LHCN-M2 (cell line): ENCODE data around the gene SLC4A1AP. TPM values are rescaled to one million over a fixed set of nuclear protein-coding genes. Genes with fewer than 3 reads are reported as not detected.
"Not testable (repeated sequence)": the region's sequence is repeated elsewhere in the genome, so short reads cannot be mapped to it uniquely, and the experiment has no call there.

Experiments used
- DNase-seq: peaks from one replicate; pipeline ENCODE4 v3.0.0-alpha.2; 2012; ENCODE audit warnings: low read depth
- polyA plus RNA-seq: library from polyadenylated mRNA; unstranded; fragments of >200 nt; gene quantifications from one replicate; pipeline ENCODE4 v1.2.1, GENCODE V29; 2012; ENCODE audit warnings: missing spikeins
- total RNA-seq: library from RNA; depleted of rRNA; stranded (reverse); fragments of >200 nt; gene quantifications from 2 replicates; pipeline ENCODE4 v1.2.3, GENCODE V29; 2014; rRNA removed

SLC4A1AP gene, protein sequence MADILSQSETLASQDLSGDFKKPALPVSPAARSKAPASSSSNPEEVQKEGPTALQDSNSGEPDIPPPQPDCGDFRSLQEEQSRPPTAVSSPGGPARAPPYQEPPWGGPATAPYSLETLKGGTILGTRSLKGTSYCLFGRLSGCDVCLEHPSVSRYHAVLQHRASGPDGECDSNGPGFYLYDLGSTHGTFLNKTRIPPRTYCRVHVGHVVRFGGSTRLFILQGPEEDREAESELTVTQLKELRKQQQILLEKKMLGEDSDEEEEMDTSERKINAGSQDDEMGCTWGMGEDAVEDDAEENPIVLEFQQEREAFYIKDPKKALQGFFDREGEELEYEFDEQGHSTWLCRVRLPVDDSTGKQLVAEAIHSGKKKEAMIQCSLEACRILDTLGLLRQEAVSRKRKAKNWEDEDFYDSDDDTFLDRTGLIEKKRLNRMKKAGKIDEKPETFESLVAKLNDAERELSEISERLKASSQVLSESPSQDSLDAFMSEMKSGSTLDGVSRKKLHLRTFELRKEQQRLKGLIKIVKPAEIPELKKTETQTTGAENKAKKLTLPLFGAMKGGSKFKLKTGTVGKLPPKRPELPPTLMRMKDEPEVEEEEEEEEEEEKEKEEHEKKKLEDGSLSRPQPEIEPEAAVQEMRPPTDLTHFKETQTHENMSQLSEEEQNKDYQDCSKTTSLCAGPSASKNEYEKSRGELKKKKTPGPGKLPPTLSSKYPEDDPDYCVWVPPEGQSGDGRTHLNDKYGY
- 30.5 and 35.3 TPM in 2 replicates for total RNA-seq
- polyA plus RNA-seq = 14.7 TPM

DNA sequence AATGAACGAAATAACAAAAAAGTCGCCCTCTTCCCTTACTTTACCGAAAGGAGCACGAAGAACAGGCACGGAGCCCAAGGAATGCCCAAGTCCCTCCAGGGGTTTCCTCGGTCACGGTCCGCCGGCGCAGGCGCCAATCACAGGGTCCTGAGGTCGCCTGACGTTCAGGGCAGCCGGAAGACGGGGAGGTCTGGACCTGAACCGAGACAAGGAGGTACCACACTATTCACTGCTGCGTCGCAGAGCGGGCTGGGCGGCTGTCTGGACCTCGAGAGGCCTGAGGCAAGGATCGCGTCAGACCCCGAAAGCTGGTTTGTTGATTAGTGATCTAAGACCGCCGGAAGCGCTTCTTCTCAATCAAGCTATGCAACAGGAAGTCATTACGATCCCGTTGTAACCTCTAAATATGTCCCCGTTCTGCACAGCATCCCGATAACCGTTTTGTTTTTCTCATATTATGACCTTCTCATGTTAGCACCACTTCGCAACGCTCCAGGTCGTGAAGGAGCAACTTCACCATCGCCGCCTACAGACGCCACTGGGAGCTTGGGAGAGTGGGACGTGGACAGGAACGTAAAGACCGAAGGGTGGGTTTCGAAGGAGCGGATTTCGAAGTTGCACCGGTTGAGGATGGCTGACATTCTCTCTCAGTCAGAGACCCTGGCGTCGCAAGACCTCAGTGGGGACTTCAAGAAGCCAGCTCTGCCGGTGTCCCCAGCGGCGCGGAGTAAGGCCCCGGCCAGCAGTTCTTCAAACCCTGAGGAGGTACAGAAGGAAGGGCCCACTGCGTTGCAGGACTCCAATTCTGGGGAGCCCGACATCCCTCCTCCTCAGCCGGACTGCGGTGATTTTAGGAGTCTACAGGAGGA, at the start of gene SLC4A1AP, which contains the start of gene SUPT7L:
Gene SLC4A1AP, plus strand, starts transcription at position 605 of the 869 bp plus-strand sequence. Its CDS starts 26 bp downstream, at position 631.
Gene SUPT7L, minus strand, starts transcription at position 330 of the 869 bp plus-strand sequence. CDS start 1,422 bp downstream, outside the sequence.
- DNase-seq = peak; percentile 83

DNA sequence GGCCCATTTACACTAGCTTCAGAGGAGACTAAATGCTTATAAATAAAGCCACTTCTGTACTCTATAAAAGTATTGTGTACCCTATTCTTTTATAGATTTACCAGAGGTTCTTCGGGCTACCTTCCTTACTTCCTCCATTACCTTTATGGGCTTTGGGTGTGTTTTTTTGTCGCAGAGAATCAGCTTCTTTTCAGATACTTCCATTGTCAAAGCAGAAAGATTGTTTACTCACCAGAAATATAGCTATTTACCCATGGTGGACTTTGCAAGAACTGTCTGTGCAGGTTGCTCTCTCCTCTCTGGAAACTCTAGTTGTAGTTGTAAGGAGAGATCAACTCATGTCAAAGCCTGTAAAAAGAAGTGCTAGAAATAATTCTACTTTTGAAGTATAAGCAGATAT, 49.7 kb upstream of the SLC4A1AP start:
- DNase-seq = no peak

DNA sequence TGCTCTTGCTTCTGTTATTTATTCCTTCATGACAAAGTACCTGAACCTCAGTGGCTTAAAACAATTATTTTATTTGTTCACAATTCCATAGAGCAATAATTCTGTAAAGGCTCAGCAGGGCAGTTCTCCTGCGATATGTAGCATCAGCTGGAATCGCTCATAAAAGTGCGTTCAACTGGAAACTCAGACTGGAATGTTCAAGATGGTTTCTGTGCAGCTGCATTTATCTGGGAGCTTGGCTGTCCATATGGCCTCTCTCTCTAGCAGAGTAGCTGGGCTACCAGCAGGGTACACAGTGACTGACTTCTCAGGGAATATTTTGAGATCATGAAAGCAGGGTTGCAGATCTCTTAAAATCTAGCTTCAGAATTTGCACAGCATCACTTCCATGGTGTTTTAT, 48.4 kb upstream of the SLC4A1AP start:
- no peak for DNase-seq

DNA sequence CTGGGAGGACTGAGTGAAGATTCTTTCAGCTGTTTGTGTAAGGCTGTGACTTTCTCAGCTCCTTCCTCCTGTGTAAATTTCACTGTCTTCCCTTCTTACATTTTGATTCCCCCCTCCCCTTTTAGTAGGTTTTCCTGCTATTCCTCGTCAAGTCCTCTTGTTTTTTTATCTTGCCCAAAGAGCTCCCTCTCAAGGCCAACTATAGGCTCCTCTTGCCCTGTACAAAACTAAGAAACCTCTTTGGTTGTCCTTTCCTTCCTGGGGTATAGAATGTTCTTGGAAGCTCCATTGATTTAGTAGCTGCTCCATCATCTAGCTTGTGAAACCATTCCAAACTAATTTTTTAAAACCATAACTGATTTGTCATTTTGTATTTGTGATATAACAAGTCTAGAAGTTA, 42.2 kb upstream of the SLC4A1AP start:
- no peak for DNase-seq

DNA sequence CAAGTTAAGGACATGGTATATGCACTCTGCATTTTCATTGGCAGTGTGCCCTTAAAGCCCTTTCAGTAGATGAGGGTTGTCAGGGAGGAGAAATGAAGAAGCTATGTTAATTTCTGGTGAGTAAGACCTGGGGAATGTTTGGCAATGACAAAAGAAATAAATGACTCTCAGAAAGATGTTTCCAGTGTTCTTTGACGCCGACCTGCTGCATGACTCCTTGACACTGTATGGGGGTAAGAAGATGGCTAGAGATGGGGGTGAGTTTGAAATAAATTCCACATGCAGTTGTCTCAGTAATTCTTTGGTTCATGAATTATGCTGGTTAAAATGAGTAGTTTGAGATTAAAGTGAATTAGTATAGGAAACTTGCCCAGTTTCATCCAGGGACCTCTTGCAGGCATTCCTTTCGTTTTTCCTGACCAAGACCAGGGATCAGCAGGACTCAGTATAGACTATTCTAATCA, 40.7 kb upstream of the SLC4A1AP start:
- peak; percentile 69 for DNase-seq

DNA sequence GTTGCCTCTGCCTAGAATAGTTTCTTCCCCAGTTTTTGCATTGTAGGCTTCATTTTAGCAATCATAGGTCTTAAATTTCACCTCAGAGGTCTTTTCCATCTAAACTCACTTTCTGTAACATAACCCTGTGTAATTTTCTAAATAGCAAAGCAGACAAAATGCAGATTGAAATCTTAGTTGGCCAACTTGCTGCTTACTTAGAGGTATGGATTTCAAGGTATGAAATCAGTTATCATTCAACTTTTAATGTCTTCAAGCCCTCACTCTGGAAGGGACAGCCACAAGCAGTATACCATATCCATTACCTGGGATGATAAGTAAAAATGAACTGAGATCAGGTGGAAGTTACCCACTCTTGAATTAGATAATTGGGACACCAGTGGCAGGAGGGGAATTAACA, 38.7 kb upstream of the SLC4A1AP start:
- DNase-seq = no peak

DNA sequence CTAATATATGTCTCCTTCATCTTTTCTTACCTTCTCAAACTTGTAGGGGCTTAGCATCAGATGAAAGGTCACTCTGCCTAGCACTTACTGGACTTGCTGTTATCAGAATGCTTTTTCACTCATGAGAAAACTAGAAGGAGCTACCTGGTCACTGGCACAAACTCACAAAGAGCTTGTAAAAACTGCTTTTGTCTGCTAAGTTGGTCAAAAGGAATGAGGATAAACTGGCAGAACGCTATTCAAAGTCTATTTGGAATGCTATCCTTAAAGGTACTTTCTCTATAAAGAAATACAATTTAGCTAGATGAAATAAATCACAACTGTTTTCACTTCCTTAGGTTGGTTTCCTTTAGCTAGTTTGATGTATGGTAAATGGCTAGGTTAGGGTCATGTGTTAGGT, 37.4 kb upstream of the SLC4A1AP start:
- DNase-seq = not testable (repeated sequence)

DNA sequence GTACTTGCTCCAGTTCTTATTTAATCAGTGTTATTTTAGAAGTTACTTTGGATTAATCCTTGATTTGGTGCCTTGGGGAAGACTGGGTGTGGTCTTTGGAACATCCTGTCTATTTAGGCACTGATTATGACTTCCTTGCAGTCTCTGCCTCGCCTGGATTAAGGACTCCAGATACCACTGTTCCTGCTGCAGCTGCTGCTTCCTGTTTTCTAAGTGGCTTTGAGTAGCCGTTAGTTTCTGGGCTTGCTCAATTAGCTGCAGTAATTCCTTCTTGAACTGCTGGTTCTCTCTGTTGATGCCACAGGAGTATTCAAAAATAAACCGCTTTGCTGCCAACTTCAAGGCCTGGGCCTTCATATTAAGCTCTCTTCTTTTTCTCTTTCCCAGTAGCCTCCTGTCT, 36.8 kb upstream of the SLC4A1AP start:
- peak; percentile 76 for DNase-seq

DNA sequence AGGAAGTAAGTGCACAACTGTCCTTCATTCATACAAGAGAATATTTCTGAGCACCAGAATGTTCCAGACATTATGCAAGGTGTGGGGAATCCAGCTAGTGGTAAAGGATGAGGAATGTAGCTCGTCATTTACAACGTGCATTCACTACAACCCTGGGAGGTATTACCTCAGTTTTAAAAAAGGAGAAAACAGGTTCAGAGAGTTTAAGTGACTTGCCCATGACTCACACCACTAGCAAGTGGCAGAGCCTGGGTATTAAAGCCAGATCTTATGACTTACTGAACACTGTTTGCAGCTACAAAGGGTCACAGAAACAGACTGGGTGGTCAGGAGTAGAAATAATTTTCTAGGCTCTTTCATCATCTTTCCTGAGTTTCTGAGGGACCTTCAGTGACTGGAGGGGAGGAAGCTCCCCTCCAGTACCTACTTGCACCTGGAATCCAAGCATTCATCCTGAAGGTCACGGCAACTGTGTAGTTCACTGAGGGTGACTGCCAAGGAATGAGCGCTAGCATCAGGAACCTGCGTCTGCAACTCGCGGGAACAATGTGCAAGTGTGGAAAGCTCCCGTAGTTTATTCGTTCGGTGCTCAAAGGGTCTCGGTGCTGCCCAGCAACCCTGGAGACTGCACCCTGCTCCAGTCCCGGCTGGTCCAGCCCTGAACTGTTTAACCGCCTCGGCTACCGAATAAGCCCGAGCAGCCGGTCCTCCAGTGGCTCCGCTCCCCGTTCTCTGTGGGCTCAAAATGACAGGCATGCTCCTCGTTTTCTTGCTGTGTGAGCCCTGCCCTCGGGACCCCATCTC, 35.5 kb upstream of the SLC4A1AP start:
- peak; percentile 89 for DNase-seq

DNA sequence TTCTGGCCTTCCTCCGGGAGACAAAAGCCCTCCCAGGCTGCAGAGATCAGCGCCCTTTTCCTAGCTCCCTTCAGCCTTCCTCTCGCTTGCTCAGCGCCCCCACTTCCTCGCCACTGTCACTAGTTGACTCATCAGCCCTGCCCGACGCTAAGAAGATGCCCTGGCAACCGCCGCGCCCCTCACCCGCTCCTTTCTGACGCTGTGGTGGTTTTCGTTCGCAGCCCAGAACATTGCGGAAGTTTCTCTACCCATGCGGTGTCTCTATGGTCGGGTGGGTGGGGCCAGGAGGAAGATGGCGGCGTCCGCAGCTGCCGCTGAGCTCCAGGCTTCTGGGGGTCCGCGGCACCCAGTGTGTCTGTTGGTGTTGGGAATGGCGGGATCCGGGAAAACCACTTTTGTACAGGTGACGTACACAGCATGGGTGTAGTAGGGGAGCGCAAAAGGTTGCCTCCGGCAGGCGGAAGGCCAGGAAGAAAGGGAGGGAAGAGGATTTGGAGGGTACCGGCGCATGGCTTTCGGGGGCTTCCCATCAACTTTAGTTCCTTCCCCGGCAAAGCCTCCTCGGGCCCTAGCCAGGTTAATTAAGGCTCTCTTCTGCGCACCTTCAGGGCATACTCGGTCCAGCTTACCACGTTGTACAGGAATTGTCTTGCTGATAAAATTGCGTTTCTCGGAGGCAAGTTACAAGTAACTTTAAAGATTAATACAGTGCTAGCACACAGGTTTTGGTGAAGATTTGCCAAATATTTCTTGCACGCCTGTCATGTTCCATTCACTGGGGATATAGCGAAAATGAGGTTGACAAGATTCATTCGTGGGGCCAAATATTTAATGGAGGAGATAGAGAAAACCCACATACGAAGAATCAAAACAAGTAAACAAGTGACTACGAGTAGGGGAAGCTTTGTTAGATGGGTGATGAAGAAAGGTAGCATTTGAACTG, 34.7 kb upstream of the SLC4A1AP start, which contains the start of the genes CCDC121 and GPN1:
Gene CCDC121, minus strand, starts transcription at position 246 of the 943 bp plus-strand sequence. CDS start 1,213 bp downstream, outside the sequence.
Gene GPN1, plus strand, starts transcription at position 284 of the 943 bp plus-strand sequence. Its CDS starts 9 bp downstream, at position 293.
- DNase-seq = peak; percentile 94

DNA sequence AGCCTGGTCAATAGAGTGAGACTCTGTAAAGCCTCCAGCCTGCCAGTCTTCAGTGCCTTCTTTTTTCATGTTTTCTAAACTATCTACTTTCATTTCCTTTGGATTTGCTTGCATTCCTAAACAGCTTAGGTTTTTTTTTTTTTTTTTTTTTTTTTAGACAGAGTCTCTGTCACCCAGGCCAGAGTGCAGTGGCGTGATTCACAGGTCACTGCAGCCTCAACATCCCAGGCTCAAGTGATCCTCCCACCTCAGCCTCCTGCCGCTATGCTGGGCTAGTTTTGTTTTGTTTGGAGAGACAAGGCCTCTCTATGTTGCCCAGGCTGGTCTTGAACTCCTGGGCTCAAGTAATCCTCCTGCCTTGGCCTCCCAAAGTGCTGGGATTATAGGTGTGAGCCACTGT, 33.4 kb upstream of the SLC4A1AP start:
- not testable (repeated sequence) for DNase-seq

DNA sequence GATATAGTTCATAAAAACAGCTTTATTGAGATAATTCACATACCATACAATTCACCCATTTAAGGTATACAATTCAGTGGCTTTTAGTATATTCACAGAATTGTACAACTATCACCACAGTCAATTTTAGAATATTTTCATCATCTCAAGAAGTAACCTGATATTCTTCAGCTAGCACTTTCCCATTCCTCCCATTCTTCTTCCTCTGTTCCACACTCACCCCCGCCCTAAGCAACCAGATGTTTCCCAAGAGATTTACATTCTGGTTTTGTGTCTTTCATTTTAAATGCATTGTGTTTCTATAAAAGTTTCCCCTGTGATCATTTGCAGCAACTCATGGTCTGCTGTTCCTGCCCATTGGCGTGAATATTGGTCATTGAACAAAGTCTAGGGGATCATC, 29.4 kb upstream of the SLC4A1AP start:
- no peak for DNase-seq

DNA sequence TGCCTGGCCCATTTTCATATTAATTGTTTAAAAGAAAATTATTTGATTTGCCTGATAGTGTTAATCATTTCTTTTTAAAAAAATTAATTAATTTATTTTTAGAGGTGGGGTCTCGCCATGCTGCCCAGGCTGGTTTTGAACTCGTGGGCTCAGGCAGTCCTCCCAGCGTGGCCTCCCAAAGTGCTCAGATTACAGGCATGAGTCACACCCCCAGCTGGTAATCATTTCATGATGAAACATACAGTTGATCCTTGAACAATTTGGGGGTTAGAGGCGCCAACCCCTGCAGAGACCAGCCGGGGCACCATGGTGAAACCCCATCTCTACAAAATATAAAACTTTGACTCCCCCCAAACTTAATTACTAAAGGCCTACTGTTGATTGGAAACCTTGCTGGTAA, 26.9 kb upstream of the SLC4A1AP start:
- DNase-seq = peak; percentile 41

DNA sequence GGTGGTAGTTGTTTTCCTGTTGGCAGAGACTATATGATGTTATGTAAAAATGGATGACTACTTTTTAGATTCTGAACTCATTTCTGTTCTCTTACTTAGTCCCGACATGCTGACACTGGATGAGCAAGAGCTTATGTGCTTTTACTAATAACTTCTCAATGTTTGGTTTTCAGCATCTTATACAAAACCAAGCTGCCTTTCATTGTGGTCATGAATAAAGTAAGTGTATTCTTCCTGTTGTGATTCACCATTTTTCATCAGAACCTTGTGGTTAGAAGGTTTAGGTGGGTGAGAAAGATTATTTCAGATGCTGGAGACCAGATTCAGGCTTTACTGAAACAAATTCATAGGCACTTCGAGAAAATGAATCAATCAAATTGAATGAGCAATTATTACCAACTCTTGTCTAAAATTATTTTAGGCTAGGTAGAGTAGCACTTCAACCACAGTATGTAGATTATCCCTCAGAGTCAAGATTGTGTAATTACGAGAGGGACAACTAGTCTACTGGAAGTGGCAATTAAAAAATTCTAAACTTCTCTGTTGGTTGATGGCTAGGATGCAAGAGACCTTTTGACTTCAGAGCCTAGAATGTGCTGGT, 25.6 kb upstream of the SLC4A1AP start:
- peak; percentile 88 for DNase-seq

DNA sequence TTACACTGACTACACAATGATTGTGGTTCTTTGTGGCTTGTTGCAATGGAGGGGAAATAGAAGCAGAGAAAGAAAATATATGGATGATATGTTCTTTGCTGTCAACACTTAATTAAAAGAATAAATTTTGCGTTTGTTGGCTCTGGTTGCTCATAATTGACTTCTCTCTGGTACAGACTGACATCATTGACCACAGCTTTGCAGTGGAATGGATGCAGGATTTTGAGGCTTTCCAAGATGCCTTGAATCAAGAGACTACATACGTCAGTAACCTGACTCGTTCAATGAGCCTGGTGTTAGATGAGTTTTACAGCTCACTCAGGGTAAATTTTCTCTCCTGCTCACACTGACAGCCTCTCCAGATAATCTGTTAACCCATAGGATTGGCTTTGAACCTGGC, 25.0 kb upstream of the SLC4A1AP start:
- peak; percentile 80 for DNase-seq

DNA sequence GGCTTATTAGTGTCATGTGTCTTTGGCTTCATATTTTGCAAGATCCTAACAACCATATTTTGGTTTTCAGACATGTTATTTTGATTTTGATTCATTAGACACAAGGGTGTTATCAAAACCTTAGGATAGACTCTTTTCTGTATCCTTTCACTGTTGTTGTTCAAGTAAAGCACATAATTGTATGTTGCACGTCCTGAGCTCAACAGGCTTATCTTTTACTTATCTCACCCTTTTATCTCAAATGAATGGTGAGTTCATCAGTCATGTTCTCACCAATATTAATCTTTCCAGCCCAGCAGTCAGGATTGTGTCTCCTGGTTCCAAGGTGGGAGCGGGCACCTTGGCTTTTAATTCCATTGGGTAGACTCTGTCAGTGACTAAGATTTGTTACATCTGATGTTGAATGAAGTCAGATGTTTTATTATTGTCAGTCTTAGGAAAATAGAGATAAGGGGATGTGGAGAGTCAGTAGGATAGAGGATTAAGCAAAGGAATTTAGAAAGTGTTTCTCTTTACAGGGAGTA, 22.9 kb upstream of the SLC4A1AP start:
- DNase-seq = no peak

DNA sequence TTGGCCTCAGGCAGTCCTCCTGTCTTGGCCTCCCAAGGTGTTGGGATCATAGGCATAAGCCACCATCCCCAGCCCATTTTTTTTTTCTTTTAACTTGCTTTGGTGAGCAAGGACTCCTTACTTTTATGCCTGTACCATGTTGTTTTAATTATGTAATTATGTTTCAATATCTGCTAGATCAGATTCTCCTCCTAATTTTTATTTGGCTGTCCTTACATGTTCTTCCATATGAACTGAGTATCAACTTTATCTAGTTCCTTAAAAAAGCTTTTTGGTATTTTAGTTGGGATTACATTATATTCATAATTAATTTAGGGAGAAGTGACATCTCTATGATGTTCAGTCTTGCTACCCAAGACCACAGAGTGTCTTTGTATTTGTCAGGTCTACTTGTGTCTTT, 18.5 kb upstream of the SLC4A1AP start:
- DNase-seq = no peak

DNA sequence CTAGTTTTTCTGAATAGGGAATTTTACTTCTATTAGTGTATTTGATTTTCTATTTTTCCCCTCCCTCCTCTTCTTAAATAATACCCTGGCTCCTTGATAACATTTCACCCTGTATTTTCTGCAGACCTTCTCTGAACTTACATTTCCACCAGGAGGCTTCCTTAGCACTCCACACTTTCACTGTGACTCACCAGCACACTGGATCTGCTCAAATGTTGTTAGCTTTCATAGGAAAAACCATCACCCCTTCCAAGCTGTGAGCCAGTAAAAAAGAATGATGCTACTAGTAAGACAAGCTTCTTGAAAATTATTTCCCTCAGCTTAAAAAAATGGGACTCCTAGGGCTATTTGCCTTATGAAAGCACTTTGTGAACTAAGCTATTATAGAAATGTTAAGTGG, 16.4 kb upstream of the SLC4A1AP start:
- peak; percentile 23 for DNase-seq

DNA sequence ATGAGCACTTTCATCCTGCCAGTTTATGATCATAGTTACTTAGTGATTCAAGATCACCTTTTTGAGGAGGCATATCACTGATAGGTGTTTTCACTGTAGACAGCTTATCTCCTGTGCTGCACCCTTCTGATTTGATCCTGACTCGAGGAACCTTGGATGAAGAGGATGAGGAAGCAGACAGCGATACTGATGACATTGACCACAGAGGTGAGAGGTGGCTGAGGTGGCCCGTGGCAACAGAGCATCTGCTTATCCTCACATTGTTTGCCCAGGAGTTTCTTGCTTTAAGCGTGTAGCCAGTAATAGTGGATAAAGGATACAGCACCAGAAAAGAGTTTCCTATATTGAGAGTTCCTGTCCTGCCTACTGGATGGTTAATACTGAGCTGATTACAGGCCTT, 16.0 kb upstream of the SLC4A1AP start:
- no peak for DNase-seq
